ENCODE data around the gene SETD7. TPM values are rescaled to one million over a fixed set of nuclear protein-coding genes. Genes with fewer than 3 reads are reported as not detected.

SETD7 gene
- total RNA-seq, 1 donor from 2014 or later = 8.2 TPM

DNA sequence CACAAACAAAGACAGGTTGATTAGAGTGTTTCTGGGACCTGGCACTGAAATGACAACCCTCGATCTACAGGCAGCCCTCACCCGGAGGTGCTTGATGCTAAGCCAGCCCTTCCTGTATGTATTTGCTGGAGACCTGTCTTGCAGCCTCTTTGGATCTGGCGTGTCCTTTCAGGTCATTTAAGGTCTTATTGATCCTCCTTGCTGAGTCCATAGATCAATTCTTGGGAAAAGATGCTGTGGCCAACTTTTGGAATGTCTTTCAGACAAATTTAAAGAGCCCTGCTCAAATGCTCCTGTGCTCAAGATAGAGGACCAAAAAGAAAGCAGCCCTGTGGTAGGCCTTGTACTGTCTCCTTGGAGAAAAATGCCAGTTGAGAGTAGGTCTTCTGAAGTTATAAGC, 6.8 kb upstream of the SETD7 start:
- Histone ChIP-seq H3K27ac (no peak overlapping the region), H3F3A (ENCODE audit: low read depth) (peaks cover 3% of the 10 kb centered on the region), H3K4me1 (peaks cover 11% of the 10 kb centered on the region), H3K9me3 (ENCODE audit: low read depth) (no peaks in the 10 kb centered on the region), H3K4me3 (no peak overlapping the region), H3K36me3 (no peaks in the 10 kb centered on the region), H3K9ac (no peak overlapping the region), H3K27me3 (peaks cover 31% of the 10 kb centered on the region), H3K4me2 (no peak overlapping the region), H2AFZ (replicated peaks) (no peak overlapping the region), H3K79me2 (ENCODE audit: low read depth) (no peaks in the 10 kb centered on the region), H4K20me1 (ENCODE audit: low read depth) (no peaks in the 10 kb centered on the region)
- DNase-seq (ENCODE audit: low spot score) = no peak
- Mint-ChIP-seq H3K4me1 (peaks cover 29% of the 10 kb centered on the region), H3K27me3 (ENCODE audit: insufficient read depth, low read depth) (peaks cover 18% of the 10 kb centered on the region), H3K27ac (no peak overlapping the region), H3K9me3 (peaks cover 2% of the 10 kb centered on the region), H3K36me3 (no peaks in the 10 kb centered on the region), H3K4me3 (no peak overlapping the region)
- TF ChIP-seq, protein P1, sequence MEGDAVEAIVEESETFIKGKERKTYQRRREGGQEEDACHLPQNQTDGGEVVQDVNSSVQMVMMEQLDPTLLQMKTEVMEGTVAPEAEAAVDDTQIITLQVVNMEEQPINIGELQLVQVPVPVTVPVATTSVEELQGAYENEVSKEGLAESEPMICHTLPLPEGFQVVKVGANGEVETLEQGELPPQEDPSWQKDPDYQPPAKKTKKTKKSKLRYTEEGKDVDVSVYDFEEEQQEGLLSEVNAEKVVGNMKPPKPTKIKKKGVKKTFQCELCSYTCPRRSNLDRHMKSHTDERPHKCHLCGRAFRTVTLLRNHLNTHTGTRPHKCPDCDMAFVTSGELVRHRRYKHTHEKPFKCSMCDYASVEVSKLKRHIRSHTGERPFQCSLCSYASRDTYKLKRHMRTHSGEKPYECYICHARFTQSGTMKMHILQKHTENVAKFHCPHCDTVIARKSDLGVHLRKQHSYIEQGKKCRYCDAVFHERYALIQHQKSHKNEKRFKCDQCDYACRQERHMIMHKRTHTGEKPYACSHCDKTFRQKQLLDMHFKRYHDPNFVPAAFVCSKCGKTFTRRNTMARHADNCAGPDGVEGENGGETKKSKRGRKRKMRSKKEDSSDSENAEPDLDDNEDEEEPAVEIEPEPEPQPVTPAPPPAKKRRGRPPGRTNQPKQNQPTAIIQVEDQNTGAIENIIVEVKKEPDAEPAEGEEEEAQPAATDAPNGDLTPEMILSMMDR (IDR thresholded peaks at IDR 0.05) = no peak
- TF ChIP-seq EZH2phosphoT487 (IDR thresholded peaks at IDR 0.05) = no peak
- TF ChIP-seq EZH2 (IDR thresholded peaks at IDR 0.05) = no peak

DNA sequence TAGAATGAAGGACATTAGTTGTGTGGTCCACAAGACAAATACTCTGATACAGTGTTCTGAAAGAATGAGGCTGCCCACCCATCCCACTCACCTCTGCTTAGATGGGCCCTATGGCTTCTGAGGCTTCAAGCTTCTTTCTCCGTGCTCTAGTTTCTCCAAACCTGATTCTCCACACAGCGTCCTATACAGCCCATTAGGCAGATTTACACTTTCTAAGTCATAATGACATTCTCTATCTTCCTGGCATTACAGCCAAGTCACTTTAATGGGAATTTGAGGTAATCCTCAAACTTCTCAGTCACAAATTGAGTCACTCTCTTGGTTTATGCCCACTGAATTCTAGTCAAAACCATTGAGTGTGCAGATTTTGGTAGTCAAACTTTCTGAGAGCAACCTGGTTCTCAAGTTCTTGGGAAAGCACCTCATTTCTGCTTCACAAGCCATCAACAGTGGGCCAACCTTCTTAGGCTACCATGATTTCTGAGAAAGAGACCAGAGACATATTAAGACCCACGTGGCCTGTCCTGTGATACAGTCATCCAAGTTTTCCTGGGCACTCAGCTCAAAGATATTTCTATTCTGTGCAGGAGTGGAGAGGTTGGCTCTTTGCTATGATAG, 6.2 kb upstream of the SETD7 start:
- no peak overlapping the region for H3K4me3 Mint-ChIP-seq
- Histone ChIP-seq H3K9ac (no peak overlapping the region), H3K36me3 (no peaks in the 10 kb centered on the region), H3K4me3 (no peak overlapping the region), H2AFZ (replicated peaks) (no peak overlapping the region), H3K4me1 (peaks cover 17% of the 10 kb centered on the region), H3K9me3 (ENCODE audit: low read depth) (no peaks in the 10 kb centered on the region), H3K27ac (no peak overlapping the region), H3K79me2 (ENCODE audit: low read depth) (no peaks in the 10 kb centered on the region), H3K4me2 (no peak overlapping the region), H3K27me3 (peaks cover 38% of the 10 kb centered on the region), H3F3A (ENCODE audit: low read depth) (peaks cover 10% of the 10 kb centered on the region), H4K20me1 (ENCODE audit: low read depth) (no peaks in the 10 kb centered on the region)
- H3K36me3 Mint-ChIP-seq = no peaks in the 10 kb centered on the region
- no peak for DNase-seq (ENCODE audit: low spot score)
- peaks cover 2% of the 10 kb centered on the region for H3K9me3 Mint-ChIP-seq
- no peak overlapping the region for H3K27ac Mint-ChIP-seq
- H3K27me3 Mint-ChIP-seq (ENCODE audit: insufficient read depth, low read depth) = peaks cover 23% of the 10 kb centered on the region
- peaks cover 34% of the 10 kb centered on the region for H3K4me1 Mint-ChIP-seq
- TF ChIP-seq EZH2phosphoT487 (IDR thresholded peaks at IDR 0.05) (no peak), EZH2 (IDR thresholded peaks at IDR 0.05) (no peak)
- TF ChIP-seq, protein P1 (IDR thresholded peaks at IDR 0.05) = no peak

DNA sequence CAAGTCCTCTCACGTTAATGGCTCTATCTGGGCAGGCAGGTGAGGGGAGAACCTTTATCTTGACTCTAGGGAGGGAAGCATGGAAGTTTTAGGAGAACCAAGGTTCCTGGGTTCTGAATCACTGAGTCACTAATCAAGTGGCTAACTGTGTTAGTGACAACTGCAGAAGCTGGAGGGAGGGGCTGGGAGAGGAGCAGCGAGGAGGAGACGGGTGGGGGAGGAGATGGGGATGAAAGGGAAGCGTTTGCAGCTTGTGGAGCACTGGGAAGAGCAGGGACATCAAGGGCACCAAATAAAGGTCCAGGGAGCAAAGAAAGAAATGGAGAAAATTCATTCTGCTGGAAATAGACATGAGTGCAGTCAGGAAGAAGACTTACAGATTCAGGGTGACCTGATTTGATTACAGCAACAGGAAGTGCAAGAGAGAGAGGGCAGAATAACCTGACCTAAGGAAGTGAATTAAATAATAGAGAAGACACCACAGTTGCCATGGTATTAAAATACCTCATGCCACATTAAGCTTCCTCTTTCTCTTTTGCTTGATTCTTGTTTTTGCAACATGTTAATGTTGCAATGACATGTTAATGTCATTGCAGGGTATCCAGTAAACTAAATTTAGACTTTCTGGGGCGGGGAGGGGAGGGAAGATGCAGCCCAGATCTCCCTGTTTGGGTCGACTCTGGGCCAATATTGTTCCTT, 4.5 kb upstream of the SETD7 start:
- Histone ChIP-seq H2AFZ (replicated peaks) (no peak overlapping the region), H3K27me3 (peaks cover 54% of the 10 kb centered on the region), H3K4me1 (peaks cover 17% of the 10 kb centered on the region), H3K27ac (no peak overlapping the region), H3K36me3 (no peaks in the 10 kb centered on the region), H4K20me1 (ENCODE audit: low read depth) (no peaks in the 10 kb centered on the region), H3K4me3 (no peak overlapping the region), H3K79me2 (ENCODE audit: low read depth) (no peaks in the 10 kb centered on the region), H3K9me3 (ENCODE audit: low read depth) (no peaks in the 10 kb centered on the region), H3F3A (ENCODE audit: low read depth) (peaks cover 19% of the 10 kb centered on the region), H3K4me2 (no peak overlapping the region), H3K9ac (no peak overlapping the region)
- H3K27me3 Mint-ChIP-seq (ENCODE audit: insufficient read depth, low read depth) = peaks cover 25% of the 10 kb centered on the region
- TF ChIP-seq EZH2 (IDR thresholded peaks at IDR 0.05) = no peak
- TF ChIP-seq EZH2phosphoT487 (IDR thresholded peaks at IDR 0.05) = no peak
- TF ChIP-seq, protein P1 (IDR thresholded peaks at IDR 0.05) = no peak
- no peak overlapping the region for H3K4me3 Mint-ChIP-seq
- no peak overlapping the region for H3K27ac Mint-ChIP-seq
- H3K9me3 Mint-ChIP-seq = peaks cover 2% of the 10 kb centered on the region
- H3K36me3 Mint-ChIP-seq = no peaks in the 10 kb centered on the region
- H3K4me1 Mint-ChIP-seq = peaks cover 37% of the 10 kb centered on the region
- peak; percentile 49 for DNase-seq (ENCODE audit: low spot score)

All from neural progenitor cell (in vitro differentiated cells).